ENCODE results near the gene TMEM109.

GRCh38 chr11:60955571-60955970 lies 41.6 kb downstream of the TMEM109 start:
- TF ChIP-seq CTCF (IDR thresholded peaks at IDR 0.05; ENCODE audit: insufficient read depth, low read length): no peak
- no peak for TF ChIP-seq GABPA (IDR thresholded peaks at IDR 0.05; ENCODE audit: low read depth)
- TF ChIP-seq POLR2AphosphoS5 (IDR thresholded peaks at IDR 0.05; ENCODE audit: low read depth): no peak
